HG03108 (cell line): ENCODE data around the gene TSPEAR.
"Not testable (repeated sequence)": the region's sequence is repeated elsewhere in the genome, so short reads cannot be mapped to it uniquely, and the experiment has no call there.

Experiments
- ATAC-seq: cut with Tn5 transposase; IDR thresholded peaks from one replicate; pipeline ENCODE4 v1.9.1; 2021; ENCODE audit warnings: moderate library complexity; ENCODE audit not compliant: unreplicated experiment

The TSPEAR gene

GRCh38 chr21:44510508-44511218 lies 200.7 kb downstream of the TSPEAR start:
- no peak for ATAC-seq

GRCh38 chr21:44510109-44510507 lies 201.3 kb downstream of the TSPEAR start:
- no peak for ATAC-seq

- ATAC-seq = no peak
Observed at GRCh38 chr21:44509539-44509938, 201.8 kb downstream of the TSPEAR start.

GRCh38 chr21:44508711-44509445 lies 202.5 kb downstream of the TSPEAR start:
- ATAC-seq = no peak

- no peak for ATAC-seq
Observed at GRCh38 chr21:44508426-44508710, 203.0 kb downstream of the TSPEAR start.

- no peak for ATAC-seq
Observed at GRCh38 chr21:44507673-44508425, 203.5 kb downstream of the TSPEAR start.

GRCh38 chr21:44506279-44507255 lies 204.8 kb downstream of the TSPEAR start:
- ATAC-seq = no peak

- no peak for ATAC-seq
Observed at GRCh38 chr21:44505673-44506278, 205.6 kb downstream of the TSPEAR start.

- ATAC-seq = no peak
Observed at GRCh38 chr21:44503901-44504399, 207.4 kb downstream of the TSPEAR start.

- not testable (repeated sequence) for ATAC-seq
Observed at GRCh38 chr21:44503006-44503889, 208.1 kb downstream of the TSPEAR start.

GRCh38 chr21:44502171-44502958 lies 209.0 kb downstream of the TSPEAR start:
- ATAC-seq = no peak

- no peak for ATAC-seq
Observed at GRCh38 chr21:44500111-44500510, 211.3 kb downstream of the TSPEAR start.

- ATAC-seq = no peak
Observed at GRCh38 chr21:44499631-44500030, 211.7 kb downstream of the TSPEAR start.

- ATAC-seq = no peak
Observed at GRCh38 chr21:44499211-44499560, 212.2 kb downstream of the TSPEAR start.

- no peak for ATAC-seq
Observed at GRCh38 chr21:44498280-44499210, 212.8 kb downstream of the TSPEAR start.

GRCh38 chr21:44497703-44498126 lies 213.7 kb downstream of the TSPEAR start:
- no peak for ATAC-seq
